ENCODE data around the gene ZNF474. TPM values are rescaled to one million over a fixed set of nuclear protein-coding genes. Genes with fewer than 3 reads are reported as not detected.
A peak's percentile ranks its signal among the peaks of the same experiment; 100 is the strongest.
"Not testable (repeated sequence)": the region's sequence is repeated elsewhere in the genome, so short reads cannot be mapped to it uniquely, and the experiment has no call there.

Gene ZNF474
- total and polyA plus RNA-seq, 7 donors = 0.05 to 0.77 (median 0.16) TPM; not detected in 2

DNA sequence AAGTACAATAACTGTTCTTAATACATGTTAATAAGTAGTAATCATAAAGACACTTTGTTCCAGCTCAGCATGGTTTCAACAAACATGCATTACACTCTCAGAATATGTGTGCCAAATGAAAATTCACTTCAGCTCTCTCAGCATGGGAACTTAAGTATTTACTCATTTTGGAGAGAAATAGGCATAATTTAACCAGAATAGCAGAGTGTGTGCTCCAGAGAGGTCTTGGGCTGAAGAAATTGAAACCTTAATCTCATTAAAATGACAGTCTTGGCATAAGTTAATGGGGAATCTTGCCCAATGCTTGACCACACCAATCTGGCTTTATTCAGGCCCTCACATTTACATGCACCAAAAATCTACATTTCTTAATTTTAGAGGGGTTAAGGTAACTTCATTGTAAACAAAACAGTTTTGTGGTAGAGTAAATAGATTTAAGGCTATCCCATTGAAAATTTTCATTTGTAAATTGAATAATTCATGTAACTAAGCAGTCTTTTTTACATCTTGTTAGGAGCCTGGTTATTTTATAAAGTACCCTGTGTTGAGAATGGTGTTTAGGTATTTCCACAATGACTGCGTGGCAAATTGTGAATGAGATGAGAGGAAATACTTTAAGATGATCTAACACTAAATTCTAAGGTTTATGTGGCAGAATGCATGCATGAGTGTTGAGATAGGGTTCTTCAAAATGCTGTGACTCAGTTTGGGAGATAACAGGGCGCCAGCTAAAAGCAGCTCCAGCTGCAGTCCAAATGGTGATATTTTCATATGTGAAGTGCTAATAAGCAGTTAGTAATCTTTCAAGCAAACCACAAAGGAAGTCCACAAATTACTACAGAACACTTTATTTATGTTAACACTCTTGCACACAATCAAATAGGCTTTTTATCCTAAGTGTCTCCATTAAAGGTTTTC lies 40.0 kb upstream of the ZNF474 start:
- no peak for ATAC-seq
- intact Hi-C loops (cut with DNase I) = no loop called here

DNA sequence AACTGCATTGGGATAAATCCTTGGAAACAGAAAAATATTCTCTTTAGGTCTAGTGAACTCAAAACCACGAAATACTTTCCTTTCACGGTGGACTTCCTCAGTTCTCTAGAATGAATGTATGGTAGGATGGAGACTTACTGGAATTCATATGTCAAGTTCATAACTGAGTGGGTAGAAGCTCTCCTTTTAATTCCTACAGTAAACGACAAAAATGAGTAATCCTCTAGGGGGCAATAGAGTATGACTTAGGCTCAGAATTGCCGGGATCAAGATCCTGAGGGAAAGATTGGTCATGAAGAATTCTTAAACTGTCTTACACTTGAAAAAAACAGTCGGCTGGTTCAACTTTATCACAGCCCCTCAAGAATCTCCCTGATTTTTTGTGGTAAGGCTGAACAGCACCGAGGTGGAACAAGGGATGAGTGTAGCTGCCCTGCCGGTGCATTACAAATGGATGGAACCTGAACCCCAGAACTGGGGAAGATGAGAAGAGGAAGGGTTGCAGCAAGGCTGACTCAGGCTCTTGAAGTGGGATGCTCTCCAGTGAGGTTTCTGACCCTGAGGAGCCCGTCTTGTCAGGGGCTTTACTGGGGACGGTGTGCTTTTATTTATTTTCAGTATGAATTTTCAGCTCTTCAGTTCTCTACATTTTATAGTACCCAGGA lies 37.3 kb upstream of the ZNF474 start:
- Histone ChIP-seq H3K36me3 (ENCODE audit: insufficient read depth in 1 of 2, low read depth in 1 of 2) (no peaks in the 10 kb centered on the region), H3K9me3 (no peaks in the 10 kb centered on the region), H3K4me1 (no peaks in the 10 kb centered on the region), H3K4me3 (no peak overlapping the region), H3K27ac (no peak overlapping the region), H3K27me3 (ENCODE audit: insufficient read depth in 3 of 3, low read length in 2 of 3) (peaks cover 0 to 3% (median 0%) of the 10 kb centered on the region in 3 donors)
- TF ChIP-seq, protein P1, sequence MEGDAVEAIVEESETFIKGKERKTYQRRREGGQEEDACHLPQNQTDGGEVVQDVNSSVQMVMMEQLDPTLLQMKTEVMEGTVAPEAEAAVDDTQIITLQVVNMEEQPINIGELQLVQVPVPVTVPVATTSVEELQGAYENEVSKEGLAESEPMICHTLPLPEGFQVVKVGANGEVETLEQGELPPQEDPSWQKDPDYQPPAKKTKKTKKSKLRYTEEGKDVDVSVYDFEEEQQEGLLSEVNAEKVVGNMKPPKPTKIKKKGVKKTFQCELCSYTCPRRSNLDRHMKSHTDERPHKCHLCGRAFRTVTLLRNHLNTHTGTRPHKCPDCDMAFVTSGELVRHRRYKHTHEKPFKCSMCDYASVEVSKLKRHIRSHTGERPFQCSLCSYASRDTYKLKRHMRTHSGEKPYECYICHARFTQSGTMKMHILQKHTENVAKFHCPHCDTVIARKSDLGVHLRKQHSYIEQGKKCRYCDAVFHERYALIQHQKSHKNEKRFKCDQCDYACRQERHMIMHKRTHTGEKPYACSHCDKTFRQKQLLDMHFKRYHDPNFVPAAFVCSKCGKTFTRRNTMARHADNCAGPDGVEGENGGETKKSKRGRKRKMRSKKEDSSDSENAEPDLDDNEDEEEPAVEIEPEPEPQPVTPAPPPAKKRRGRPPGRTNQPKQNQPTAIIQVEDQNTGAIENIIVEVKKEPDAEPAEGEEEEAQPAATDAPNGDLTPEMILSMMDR (IDR thresholded peaks at IDR 0.05) = peak; percentile 21
- intact Hi-C loops (cut with DNase I) = no loop called here
- no peak for DNase-seq
- 41 to 51% (median 43%) methylated on average over 9 of the region's 9 CpGs for WGBS, 3 donors
- no peak for ATAC-seq

More for the DNA sequence above, 40.0 kb upstream of the ZNF474 start:
- 73 to 79% (median 76%) methylated on average over 2 of the region's 2 CpGs for WGBS, 3 donors
- H3K27ac ChIP-seq = no peak overlapping the region
- TF ChIP-seq, protein P1 (IDR thresholded peaks at IDR 0.05) = no peak
- peaks cover 0 to 3% (median 0%) of the 10 kb centered on the region in 3 donors for H3K27me3 ChIP-seq (ENCODE audit: insufficient read depth in 3 of 3, low read length in 2 of 3)
- H3K4me3 ChIP-seq = no peak overlapping the region
- no peaks in the 10 kb centered on the region for H3K4me1 ChIP-seq
- H3K9me3 ChIP-seq = no peaks in the 10 kb centered on the region
- no peak for DNase-seq
- H3K36me3 ChIP-seq (ENCODE audit: insufficient read depth in 1 of 2, low read depth in 1 of 2) = no peaks in the 10 kb centered on the region

GRCh38 chr5:122093415-122094180 lies 35.7 kb upstream of the ZNF474 start:
- H3K9me3 ChIP-seq = no peaks in the 10 kb centered on the region
- 80 to 85% (median 82%) methylated on average over 7 of the region's 7 CpGs for WGBS, 3 donors
- H3K27me3 ChIP-seq (ENCODE audit: insufficient read depth in 3 of 3, low read length in 2 of 3) = peaks cover 0 to 3% (median 0%) of the 10 kb centered on the region in 3 donors
- intact Hi-C loops (cut with DNase I) = no loop called here
- no peak overlapping the region for H3K4me3 ChIP-seq
- no peaks in the 10 kb centered on the region for H3K4me1 ChIP-seq
- H3K27ac ChIP-seq = no peak overlapping the region
- TF ChIP-seq, protein P1 (IDR thresholded peaks at IDR 0.05) = no peak
- no peak for ATAC-seq
- DNase-seq = no peak
- no peaks in the 10 kb centered on the region for H3K36me3 ChIP-seq (ENCODE audit: insufficient read depth in 1 of 2, low read depth in 1 of 2)

DNA sequence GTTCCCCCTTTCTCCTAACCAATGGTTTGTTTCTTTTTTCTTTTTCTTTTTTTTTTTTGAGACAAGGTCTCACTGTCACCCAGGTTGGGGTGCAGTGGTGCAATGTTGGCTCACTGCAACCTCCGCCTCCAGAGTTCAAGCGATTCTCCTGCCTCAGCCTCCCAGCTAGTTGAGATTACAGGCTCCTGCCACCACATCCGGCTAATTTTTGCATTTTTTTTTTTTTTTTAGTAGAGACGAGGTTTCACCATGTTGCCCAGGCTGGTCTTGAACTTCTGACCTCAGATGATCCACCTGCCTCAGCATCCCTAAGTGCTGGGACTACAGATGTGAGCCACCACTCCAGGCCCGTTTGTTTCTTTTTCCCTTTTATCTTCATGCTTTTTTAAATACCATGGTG lies 35.1 kb upstream of the ZNF474 start:
- H3K27ac ChIP-seq; H3K4me3 ChIP-seq; H3K27me3 ChIP-seq (ENCODE audit: insufficient read depth in 3 of 3, low read length in 2 of 3); H3K36me3 ChIP-seq (ENCODE audit: insufficient read depth in 1 of 2, low read depth in 1 of 2); DNase-seq; intact Hi-C loops (cut with DNase I); H3K4me1 ChIP-seq; H3K9me3 ChIP-seq; ATAC-seq: not testable (repeated sequence)
- WGBS, 3 donors = 86 to 91% (median 90%) methylated on average over 5 of the region's 5 CpGs

Measured in psoas muscle (tissue), 8 donors.